Prostate gland (tissue), 2 donors: Measurements from ENCODE around the gene CD24. TPM values are rescaled to one million over a fixed set of nuclear protein-coding genes. Genes with fewer than 3 reads are reported as not detected.

Source experiments
- DNase-seq: peaks from one replicate; pipeline ENCODE4 v3.0.0-alpha.2; 2019; ENCODE audit warnings: low spot score
- H3K27ac ChIP-seq, 2 donors: fragments of 200-600 bp; sonication (generic); 2 replicates each; pipeline ENCODE4 v1.5.1; 2017 to 2019
- H3K27me3 ChIP-seq: fragments of 200-600 bp; sonication (generic); replicated peaks from 2 replicates; pipeline ENCODE4 v1.5.1; 2019; ENCODE audit not compliant: insufficient read depth
- H3K36me3 ChIP-seq, 2 donors: fragments of 200-600 bp; sonication (generic); 1 replicate in 1 of 2; 2 replicates in 1 of 2; pipeline versions ENCODE4 v1.5.1 to v1.8.1; 2017 to 2019
- H3K4me1 ChIP-seq: fragments of 200-600 bp; sonication (generic); replicated peaks from 2 replicates; pipeline ENCODE4 v1.5.1; 2019
- H3K4me3 ChIP-seq, 2 donors: fragments of 200-600 bp; sonication (generic); 2 replicates each; pipeline ENCODE4 v1.5.1; 2017 to 2019
- H3K9me3 ChIP-seq: fragments of 200-600 bp; sonication (generic); 2 replicates; pipeline ENCODE4 v1.5.1; 2017
- POLR2A ChIP-seq: fragments of 450-650 bp; IDR thresholded peaks from one replicate; pipeline ENCODE4 v1.6.1; 2016; ENCODE audit warnings: antibody characterized with exemption, mild to moderate bottlenecking
- POLR2AphosphoS5 ChIP-seq: sonication (generic); formaldehyde crosslinking; IDR thresholded peaks from one replicate; pipeline ENCODE4 v1.6.1; 2017; ENCODE audit warnings: antibody characterized with exemption
- WGBS: methylation state at CpG from one replicate; pipeline ENCODE4 v1.1.5; 2018; 5-methylcytosine and 5-hydroxymethylcytosine counted together
- intact Hi-C: fragments of 100-400 bp; cut with DNase I; formaldehyde crosslinking; loops from one replicate; pipeline ENCODE4 v1.14.2; 2022
- total RNA-seq, 2 donors: library from RNA; depleted of rRNA; stranded (reverse); fragments of >200 nt; gene quantifications; one replicate each; pipeline ENCODE4 v1.1.0, GENCODE V29; 2016
- TF ChIP-seq, protein P1 (sequence below), 4 experiments: fragments of 200-600 bp in 2 of 4; fragments of 450-650 bp in 2 of 4; sonication (generic) in 2 of 4; IDR thresholded peaks; 1 replicate in 3 of 4; 2 replicates in 1 of 4; pipeline ENCODE4 v1.5.1; 2016 to 2019; ENCODE audit warnings: antibody characterized with exemption in 4 of 4, mild to moderate bottlenecking in 2 of 4, moderate library complexity in 2 of 4

Gene CD24
- total RNA-seq, 2 donors from 2014 or later, result 59.4 to 336 TPM

DNA sequence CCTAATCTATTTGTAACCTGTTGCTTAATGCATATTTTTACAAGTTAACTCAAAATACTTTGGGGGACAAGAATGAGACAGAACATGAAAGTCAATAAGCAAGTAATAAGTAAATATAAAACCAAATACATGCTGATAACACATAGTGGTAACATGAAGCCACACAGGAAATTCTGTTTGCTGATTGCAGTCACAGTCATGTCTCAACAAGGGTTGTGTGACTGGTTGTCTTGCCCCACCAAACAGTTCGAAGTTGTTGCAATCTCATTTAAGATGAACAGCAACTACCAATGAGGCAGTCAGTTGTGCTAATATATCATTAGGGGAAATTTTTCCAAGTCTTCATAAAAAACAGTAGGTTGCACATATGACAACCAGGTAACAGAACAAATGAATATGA lies 14.5 kb downstream of the CD24 start:
- H3K9me3 ChIP-seq, result no peaks in the 10 kb centered on the region
- intact Hi-C loops, result no loop called here
- no peak for DNase-seq
- H3K4me1 ChIP-seq, result no peaks in the 10 kb centered on the region
- H3K27me3 ChIP-seq, result no peaks in the 10 kb centered on the region
- no peaks in the 10 kb centered on the region for H3K36me3 ChIP-seq
- no peak overlapping the region for H3K27ac ChIP-seq
- no peak overlapping the region for H3K4me3 ChIP-seq
- WGBS, result 44% methylated on average over 1 of the region's 1 CpG
- TF ChIP-seq POLR2A (no peak), POLR2AphosphoS5 (no peak)
- TF ChIP-seq, protein P1, sequence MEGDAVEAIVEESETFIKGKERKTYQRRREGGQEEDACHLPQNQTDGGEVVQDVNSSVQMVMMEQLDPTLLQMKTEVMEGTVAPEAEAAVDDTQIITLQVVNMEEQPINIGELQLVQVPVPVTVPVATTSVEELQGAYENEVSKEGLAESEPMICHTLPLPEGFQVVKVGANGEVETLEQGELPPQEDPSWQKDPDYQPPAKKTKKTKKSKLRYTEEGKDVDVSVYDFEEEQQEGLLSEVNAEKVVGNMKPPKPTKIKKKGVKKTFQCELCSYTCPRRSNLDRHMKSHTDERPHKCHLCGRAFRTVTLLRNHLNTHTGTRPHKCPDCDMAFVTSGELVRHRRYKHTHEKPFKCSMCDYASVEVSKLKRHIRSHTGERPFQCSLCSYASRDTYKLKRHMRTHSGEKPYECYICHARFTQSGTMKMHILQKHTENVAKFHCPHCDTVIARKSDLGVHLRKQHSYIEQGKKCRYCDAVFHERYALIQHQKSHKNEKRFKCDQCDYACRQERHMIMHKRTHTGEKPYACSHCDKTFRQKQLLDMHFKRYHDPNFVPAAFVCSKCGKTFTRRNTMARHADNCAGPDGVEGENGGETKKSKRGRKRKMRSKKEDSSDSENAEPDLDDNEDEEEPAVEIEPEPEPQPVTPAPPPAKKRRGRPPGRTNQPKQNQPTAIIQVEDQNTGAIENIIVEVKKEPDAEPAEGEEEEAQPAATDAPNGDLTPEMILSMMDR (IDR thresholded peaks at IDR 0.05), result no peak

DNA sequence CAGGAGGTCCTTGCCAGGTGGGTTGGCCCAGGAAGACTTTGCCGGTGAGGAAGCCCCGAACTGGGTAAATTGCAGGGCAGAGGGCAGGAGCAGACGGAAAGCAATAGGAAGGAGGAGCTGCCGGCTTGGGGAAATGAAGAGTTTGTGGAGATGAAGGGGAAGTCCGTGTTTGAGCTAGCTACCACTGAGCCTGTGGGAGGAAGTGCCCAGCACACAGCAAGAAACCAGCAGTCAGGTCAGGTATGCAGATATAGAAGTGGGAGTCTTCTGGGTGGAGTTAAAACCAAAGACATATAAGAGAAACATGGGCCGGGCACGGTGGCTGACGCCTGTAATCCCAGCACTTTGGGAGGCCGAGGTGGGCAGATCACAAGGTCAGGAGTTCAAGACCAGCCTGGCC lies 34.7 kb downstream of the CD24 start:
- no peaks in the 10 kb centered on the region for H3K4me1 ChIP-seq
- H3K4me3 ChIP-seq, result no peak overlapping the region
- no peak overlapping the region for H3K27ac ChIP-seq
- DNase-seq, result no peak
- TF ChIP-seq POLR2A (no peak), POLR2AphosphoS5 (no peak)
- TF ChIP-seq, protein P1 (IDR thresholded peaks at IDR 0.05), result no peak
- intact Hi-C loops, result no loop called here
- no peaks in the 10 kb centered on the region for H3K27me3 ChIP-seq
- whole genome bisulfite sequencing, result 78% methylated on average over 9 of the region's 9 CpGs
- no peaks in the 10 kb centered on the region for H3K9me3 ChIP-seq
- H3K36me3 ChIP-seq, result no peaks in the 10 kb centered on the region

DNA sequence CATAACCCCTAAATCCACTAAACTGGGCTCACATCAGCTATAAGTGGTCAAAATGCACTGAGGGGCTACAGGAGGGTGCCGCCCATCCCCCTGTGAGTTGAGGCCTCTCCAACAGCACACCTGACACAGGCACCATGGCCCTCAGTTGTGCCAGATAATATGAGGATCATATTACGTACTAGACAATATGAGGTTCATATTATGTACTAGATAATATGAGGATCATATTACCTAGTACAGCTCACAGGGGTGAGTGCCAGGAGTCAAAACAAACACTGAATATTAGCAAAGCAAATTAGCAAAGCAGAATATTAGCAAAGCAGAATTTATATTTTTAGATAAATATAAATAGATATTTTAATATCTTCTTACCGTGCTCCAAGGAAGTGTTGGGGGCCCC lies 35.3 kb downstream of the CD24 start:
- Histone ChIP-seq H3K9me3 (no peaks in the 10 kb centered on the region), H3K4me1 (no peaks in the 10 kb centered on the region), H3K36me3 (no peaks in the 10 kb centered on the region), H3K27me3 (no peaks in the 10 kb centered on the region), H3K4me3 (no peak overlapping the region), H3K27ac (no peak overlapping the region)
- WGBS, result 60% methylated on average over 3 of the region's 3 CpGs
- TF ChIP-seq POLR2A, result no peak
- TF ChIP-seq, protein P1 (IDR thresholded peaks at IDR 0.05), result no peak
- no peak for TF ChIP-seq POLR2AphosphoS5
- intact Hi-C loops, result no loop called here
- DNase-seq, result no peak

DNA sequence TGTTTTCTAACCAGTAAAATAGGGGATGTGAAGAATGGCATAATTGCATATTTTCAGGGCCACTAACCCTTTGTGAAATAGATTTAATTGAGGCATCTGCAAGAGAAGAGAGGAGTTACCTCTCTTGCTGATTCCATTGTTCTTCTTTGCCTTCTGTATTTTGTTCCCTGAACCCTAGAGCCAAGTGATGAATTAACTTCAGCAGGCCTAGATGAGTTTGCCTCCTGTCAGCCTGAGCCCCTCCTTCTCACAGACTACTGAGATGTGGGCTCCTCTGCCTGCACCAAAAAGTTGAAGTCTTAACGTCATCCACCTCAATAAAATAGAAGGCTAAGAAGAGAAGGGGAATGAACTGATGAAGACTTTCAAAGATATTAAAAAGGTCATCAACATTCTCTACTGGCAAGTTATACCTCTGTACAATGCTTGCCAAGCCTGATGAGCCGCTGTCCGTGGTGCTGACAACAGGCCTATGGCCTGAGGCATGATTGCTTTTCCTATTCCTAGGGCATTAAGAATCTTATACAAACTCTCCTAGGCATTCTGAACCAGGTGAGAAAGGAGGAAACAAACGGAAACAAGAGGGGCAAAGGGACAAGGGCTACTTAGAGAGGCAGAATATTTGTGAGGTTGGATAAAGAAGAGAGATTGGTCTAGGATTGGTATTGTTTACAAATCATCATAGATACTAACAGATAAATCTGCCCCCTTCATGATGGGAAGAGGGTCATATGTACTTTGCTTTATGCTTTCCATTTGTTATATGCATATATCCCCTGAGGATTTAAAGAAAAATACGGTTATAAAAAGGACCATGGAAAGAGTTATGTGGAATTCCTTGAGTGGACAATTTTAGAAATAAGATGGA lies 46.8 kb downstream of the CD24 start:
- TF ChIP-seq, protein P1 (IDR thresholded peaks at IDR 0.05), result no peak
- TF ChIP-seq POLR2AphosphoS5 (no peak), POLR2A (no peak)
- intact Hi-C loops, result no loop called here
- 23% methylated on average over 5 of the region's 5 CpGs for WGBS
- no peak overlapping the region for H3K4me3 ChIP-seq
- H3K9me3 ChIP-seq, result no peaks in the 10 kb centered on the region
- no peaks in the 10 kb centered on the region for H3K4me1 ChIP-seq
- no peak for DNase-seq
- H3K27ac ChIP-seq, result no peak overlapping the region
- no peaks in the 10 kb centered on the region for H3K36me3 ChIP-seq
- no peaks in the 10 kb centered on the region for H3K27me3 ChIP-seq

DNA sequence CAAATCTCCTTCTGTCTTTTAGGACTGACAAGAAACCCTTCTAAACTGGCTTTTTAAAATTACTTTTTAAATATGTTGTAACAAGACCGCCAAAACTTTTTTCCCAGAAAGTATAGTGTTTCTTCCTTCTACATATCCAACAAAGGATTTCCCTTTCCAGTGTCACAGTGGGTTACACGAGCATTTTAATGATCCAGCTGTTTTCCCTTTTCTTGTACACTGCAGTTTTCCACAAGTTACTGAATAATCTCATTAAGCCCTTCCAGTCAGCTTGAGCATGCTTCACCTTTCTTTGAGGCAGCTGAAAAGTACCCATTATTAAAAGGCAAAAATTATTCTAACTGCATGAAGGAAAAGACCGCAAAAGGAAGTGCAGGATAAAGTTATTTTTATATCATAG lies 48.6 kb downstream of the CD24 start:
- no peaks in the 10 kb centered on the region for H3K36me3 ChIP-seq
- DNase-seq, result no peak
- intact Hi-C loops, result no loop called here
- no peak for TF ChIP-seq POLR2A
- TF ChIP-seq POLR2AphosphoS5, result no peak
- TF ChIP-seq, protein P1 (IDR thresholded peaks at IDR 0.05), result no peak
- no peaks in the 10 kb centered on the region for H3K4me1 ChIP-seq
- no peaks in the 10 kb centered on the region for H3K27me3 ChIP-seq
- no peaks in the 10 kb centered on the region for H3K9me3 ChIP-seq
- 58% methylated on average over 3 of the region's 3 CpGs for WGBS
- no peak overlapping the region for H3K27ac ChIP-seq
- no peak overlapping the region for H3K4me3 ChIP-seq
